OCI-LY3 (cell line): ENCODE measurements around the gene TRPM7.

Source experiments
- H2AFZ ChIP-seq: fragments of 200-600, 300-600 bp; shearing (Covaris generic); 2 replicates; pipeline ENCODE4 v1.6.0; 2014; ENCODE audit warnings: antibody characterized with exemption, low read depth, low read length
- H3K27ac ChIP-seq: fragments of 200-600, 300-600 bp; sonication (generic); 2 replicates; pipeline ENCODE4 v1.5.1; 2014; ENCODE audit warnings: mild to moderate bottlenecking, low read length, moderate library complexity, mixed read lengths
- H3K27me3 ChIP-seq: fragments of 200-600, 300-600 bp; sonication (generic); 2 replicates; pipeline ENCODE4 v1.6.1; 2014; ENCODE audit warnings: low read depth, low read length, mixed read lengths
- H3K36me3 ChIP-seq: fragments of 200-600, 300-600 bp; sonication (generic); replicated peaks from 2 replicates; pipeline ENCODE3; 2014; ENCODE audit warnings: low read depth, low read length, mixed read lengths
- H3K4me1 ChIP-seq: fragments of 300-600, 200-600 bp; sonication (generic); 2 replicates; pipeline ENCODE4 v1.6.1; 2014; ENCODE audit warnings: low read length, mixed read lengths
- H3K4me2 ChIP-seq: fragments of 200-600, 300-600 bp; sonication (generic); 2 replicates; pipeline ENCODE4 v1.6.1; 2014; ENCODE audit warnings: low read length, mixed read lengths
- H3K4me3 ChIP-seq: fragments of 300-600, 200-600 bp; sonication (generic); 2 replicates; pipeline ENCODE4 v1.5.1; 2014; ENCODE audit warnings: antibody characterized with exemption, mild to moderate bottlenecking, low read length, moderate library complexity
- H3K79me2 ChIP-seq: fragments of 300-600, 200-600 bp; shearing (Covaris generic); 2 replicates; pipeline ENCODE4 v1.6.1; 2014; ENCODE audit warnings: mild to moderate bottlenecking, low read length, mixed read lengths
- H3K9ac ChIP-seq: fragments of 300-600, 200-600 bp; shearing (Covaris generic); 2 replicates; pipeline ENCODE4 v1.6.0; 2014; ENCODE audit warnings: mild to moderate bottlenecking, low read length, moderate library complexity
- H3K9me3 ChIP-seq: fragments of 200-600, 300-600 bp; shearing (Covaris generic); 2 replicates; pipeline ENCODE4 v1.6.1; 2014; ENCODE audit warnings: low read length, mixed read lengths; ENCODE audit not compliant: insufficient read depth
- H4K20me1 ChIP-seq: fragments of 200-600, 300-600 bp; sonication (generic); 2 replicates; pipeline ENCODE4 v1.6.1; 2016; ENCODE audit warnings: low read length, mixed read lengths; ENCODE audit not compliant: insufficient read depth
- CTCF ChIP-seq: fragments of 200-600, 300-600 bp; sonication (generic); IDR thresholded peaks from 2 replicates; pipeline ENCODE4 v1.5.1; 2014; ENCODE audit warnings: antibody characterized with exemption, low read length, low read depth
- EZH2phosphoT487 ChIP-seq: fragments of 200-600 bp; shearing (Covaris generic); IDR thresholded peaks from 2 replicates; pipeline ENCODE4 v1.6.1; 2018; ENCODE audit warnings: antibody characterized with exemption, mixed run types, low read depth

TRPM7 gene

GRCh38 chr15:50636146-50636545 is 50.5 kb downstream of the TRPM7 start:
- H3K9me3 ChIP-seq: no peaks in the 10 kb centered on the region
- TF ChIP-seq EZH2phosphoT487 (no peak), CTCF (no peak)
- 0 out of 2 replicates have a peak, but pooled peaks cover 4% of the 10 kb centered on the region for H4K20me1 ChIP-seq
- no peak overlapping the region for H2AFZ ChIP-seq
- H3K4me1 ChIP-seq: no peaks in the 10 kb centered on the region
- no peak overlapping the region for H3K27ac ChIP-seq
- H3K4me3 ChIP-seq: no peak overlapping the region
- peaks cover 13% of the 10 kb centered on the region for H3K79me2 ChIP-seq
- H3K36me3 ChIP-seq: peaks cover 29% of the 10 kb centered on the region
- no peaks in the 10 kb centered on the region for H3K27me3 ChIP-seq
- H3K9ac ChIP-seq: no peak overlapping the region
- no peak overlapping the region for H3K4me2 ChIP-seq

GRCh38 chr15:50633653-50634052 is 52.9 kb downstream of the TRPM7 start:
- no peaks in the 10 kb centered on the region for H3K4me1 ChIP-seq
- H3K36me3 ChIP-seq: peaks cover 26% of the 10 kb centered on the region
- no peak overlapping the region for H3K27ac ChIP-seq
- H3K79me2 ChIP-seq: no peaks in the 10 kb centered on the region
- no peaks in the 10 kb centered on the region for H3K27me3 ChIP-seq
- H3K4me3 ChIP-seq: no peak overlapping the region
- no peak overlapping the region for H3K9ac ChIP-seq
- no peak overlapping the region for H2AFZ ChIP-seq
- no peaks in the 10 kb centered on the region for H3K9me3 ChIP-seq
- H4K20me1 ChIP-seq: no peaks in the 10 kb centered on the region
- TF ChIP-seq CTCF (no peak), EZH2phosphoT487 (no peak)
- H3K4me2 ChIP-seq: no peak overlapping the region

- H3K4me1 ChIP-seq: no peaks in the 10 kb centered on the region
- H3K9me3 ChIP-seq: no peaks in the 10 kb centered on the region
- peaks cover 41% of the 10 kb centered on the region for H3K36me3 ChIP-seq
- TF ChIP-seq CTCF (no peak), EZH2phosphoT487 (no peak)
- H2AFZ ChIP-seq: no peak overlapping the region
- H3K79me2 ChIP-seq: no peaks in the 10 kb centered on the region
- H3K9ac ChIP-seq: no peak overlapping the region
- H3K27ac ChIP-seq: no peak overlapping the region
- H3K4me3 ChIP-seq: no peak overlapping the region
- H3K4me2 ChIP-seq: no peak overlapping the region
- no peaks in the 10 kb centered on the region for H3K27me3 ChIP-seq
- H4K20me1 ChIP-seq: no peaks in the 10 kb centered on the region
Measured at GRCh38 chr15:50628421-50628820, 58.2 kb downstream of the TRPM7 start.

- Histone ChIP-seq H3K27ac (no peak overlapping the region), H2AFZ (no peak overlapping the region), H3K4me3 (no peak overlapping the region), H3K4me2 (no peak overlapping the region), H3K9ac (no peak overlapping the region), H4K20me1 (no peaks in the 10 kb centered on the region), H3K36me3 (peaks cover 35% of the 10 kb centered on the region), H3K9me3 (no peaks in the 10 kb centered on the region), H3K27me3 (no peaks in the 10 kb centered on the region), H3K4me1 (no peaks in the 10 kb centered on the region), H3K79me2 (no peaks in the 10 kb centered on the region)
- no peak for TF ChIP-seq EZH2phosphoT487
- TF ChIP-seq CTCF: no peak
Measured at GRCh38 chr15:50627351-50628055, 59.1 kb downstream of the TRPM7 start.
